GM12878 (cell line): ENCODE results near the gene CD1B. TPM values are rescaled to one million over a fixed set of nuclear protein-coding genes. Genes with fewer than 3 reads are reported as not detected.

Experiments
- ATAC-seq: fragments of 200-7000 bp; cut with Tn5 transposase; 3 replicates; pipeline ENCODE4 v1.9.1; 2020; ENCODE audit warnings: mild to moderate bottlenecking, moderate library complexity
- BruUV-seq: library from RNA; stranded (reverse); fragments of 400-500 nt; replicated peaks from 2 replicates; lab custom pipeline; 2021; lab: Mats Ljungman, UMichigan
- CTCF ChIA-PET: fragments of 300-600 bp; sonication (Branson Sonifier 250); formaldehyde crosslinking; extraction: SDS; loops from one replicate; lab custom pipeline; 2021; ENCODE audit warnings: inconsistent platforms; lab: Yijun Ruan, JAX
- POLR2A ChIA-PET: fragments of 350-600 bp; formaldehyde crosslinking; extraction: SDS; loops from one replicate; lab custom pipeline; 2021; ENCODE audit warnings: inconsistent platforms; lab: Charles Lee
- RAD21 ChIA-PET: fragments of 300-600 bp; sonication (Branson Sonifier 250); formaldehyde crosslinking; loops from one replicate; lab custom pipeline; 2023; ENCODE audit warnings: antibody characterized with exemption; ENCODE audit not compliant: unreplicated experiment; lab: Charles Lee
- SMC1A ChIA-PET: fragments of 300-600 bp; sonication (Branson Sonifier 250); formaldehyde crosslinking; loops from one replicate; lab custom pipeline; 2023; ENCODE audit not compliant: unreplicated experiment, uncharacterized antibody; lab: Charles Lee
- DNase-seq: peaks from one replicate; pipeline ENCODE4 v3.0.0-alpha.2; 2011; ENCODE audit warnings: low read depth, low spot score
- FAIRE-seq: peaks from 3 replicates; lab custom pipeline; 2011; peaks lifted over from hg19 to GRCh38; lab: Jason Lieb, UNC
- H2AFZ ChIP-seq: 2 replicates; pipeline ENCODE4 v1.6.0; 2011; ENCODE audit warnings: low read depth, low read length, control low read depth; ENCODE audit not compliant: control insufficient read depth
- H3K27ac ChIP-seq: 2 replicates; pipeline ENCODE4 v1.5.1; 2011; ENCODE audit warnings: control low read depth; ENCODE audit not compliant: control insufficient read depth, insufficient read depth
- H3K27me3 ChIP-seq, 2 experiments: replicated peaks in 1 of 2; 2 replicates each; pipeline versions ENCODE4 v1.6.0 to v1.6.1; 2011; ENCODE audit warnings: low read length in 1 of 2; ENCODE audit not compliant: control insufficient read depth in 2 of 2, insufficient read depth in 2 of 2
- H3K36me3 ChIP-seq, 2 experiments: 2 replicates each; pipeline ENCODE4 v1.5.1; 2011; ENCODE audit warnings: low read length in 1 of 2; ENCODE audit not compliant: control insufficient read depth in 2 of 2, insufficient read depth in 2 of 2
- H3K4me1 ChIP-seq: 2 replicates; pipeline ENCODE4 v1.6.1; 2011; ENCODE audit warnings: mild to moderate bottlenecking, low read length, moderate library complexity, mixed read lengths; ENCODE audit not compliant: control insufficient read depth, insufficient read depth
- H3K4me2 ChIP-seq: 2 replicates; pipeline ENCODE4 v1.6.0; 2011; ENCODE audit warnings: control low read depth; ENCODE audit not compliant: control insufficient read depth, insufficient read depth
- H3K4me3 ChIP-seq: fragments of 200-600 bp; sonication (generic); 2 replicates; pipeline ENCODE4 v1.5.1; 2016
- H3K79me2 ChIP-seq: 2 replicates; pipeline ENCODE4 v1.6.0; 2011; ENCODE audit warnings: low read length; ENCODE audit not compliant: control insufficient read depth, insufficient read depth
- H3K9ac ChIP-seq: 2 replicates; pipeline ENCODE4 v1.8.0; 2011; ENCODE audit warnings: low read length, control low read depth, mixed read lengths; ENCODE audit not compliant: control insufficient read depth, insufficient read depth
- H3K9me3 ChIP-seq: replicated peaks from 3 replicates; pipeline ENCODE4 v1.5.1; 2011; ENCODE audit warnings: mild to moderate bottlenecking, low read length; ENCODE audit not compliant: control insufficient read depth, insufficient read depth
- H4K20me1 ChIP-seq: 2 replicates; pipeline ENCODE4 v1.6.0; 2011; ENCODE audit not compliant: control insufficient read depth, insufficient read depth
- BHLHE40 ChIP-seq, 2 experiments: fragments of 450-650 bp in 1 of 2; IDR thresholded peaks; 2 replicates each; pipeline ENCODE4 v1.6.1; 2011 to 2017; ENCODE audit warnings: low read depth in 2 of 2, borderline replicate concordance in 1 of 2, improper control_type of control experiment in 1 of 2, low read length in 1 of 2, mild to moderate bottlenecking in 1 of 2
- CBX5 ChIP-seq: sonication (generic); IDR thresholded peaks from 2 replicates; pipeline ENCODE4 v1.6.1; 2016; ENCODE audit warnings: low read depth, moderate library complexity, mild to moderate bottlenecking, inconsistent platforms
- CREM ChIP-seq: IDR thresholded peaks from 2 replicates; pipeline ENCODE4 v1.6.1; 2014; ENCODE audit warnings: antibody characterized with exemption, low read depth
- E2F8 ChIP-seq: fragments of 450-650 bp; IDR thresholded peaks from 2 replicates; pipeline ENCODE4 v1.6.1; 2018; ENCODE audit warnings: mild to moderate bottlenecking, low read depth, moderate library complexity; ENCODE audit not compliant: partially characterized antibody
- HSF1 ChIP-seq: fragments of 150-350 bp; IDR thresholded peaks from 2 replicates; pipeline ENCODE4 v1.6.1; 2014; ENCODE audit warnings: mild to moderate bottlenecking, low read depth, low read length
- NR2C2 ChIP-seq: IDR thresholded peaks from 2 replicates; pipeline ENCODE4 v1.6.1; 2011; ENCODE audit warnings: borderline replicate concordance, low read depth; ENCODE audit not compliant: control insufficient read depth, insufficient read length
- PAX8 ChIP-seq: fragments of 450-650 bp; IDR thresholded peaks from 2 replicates; pipeline ENCODE4 v1.6.1; 2017; ENCODE audit warnings: mild to moderate bottlenecking, moderate library complexity
- PKNOX1 ChIP-seq: fragments of 450-650 bp; IDR thresholded peaks from 2 replicates; pipeline ENCODE4 v1.6.1; 2016; ENCODE audit warnings: mild to moderate bottlenecking
- ZBTB11 ChIP-seq: fragments of 450-650 bp; formaldehyde crosslinking; IDR thresholded peaks from 2 replicates; pipeline ENCODE4 v1.5.0; 2022; ENCODE audit warnings: mild to moderate bottlenecking, missing genetic modification characterization
- ZNF217 ChIP-seq: fragments of 450-650 bp; IDR thresholded peaks from 2 replicates; pipeline ENCODE4 v1.6.1; 2017; ENCODE audit warnings: antibody characterized with exemption, mild to moderate bottlenecking
- WGBS: methylation state at CpG from one replicate; pipeline ENCODE4 v1.1.6; 2016; ENCODE audit warnings: low lambda C conversion rate; ENCODE audit not compliant: insufficient replicate concordance, insufficient coverage; ENCODE audit errors: missing lambda C conversion rate; 5-methylcytosine and 5-hydroxymethylcytosine counted together
- in situ Hi-C: fragments of 300-500 bp; cut with MboI; formaldehyde crosslinking; loops from 9 replicates; pipeline ENCODE4 v1.14.3; 2018; ENCODE audit warnings: mixed read lengths
- intact Hi-C: fragments of 100-400 bp; cut with micrococcal nuclease; formaldehyde crosslinking; loops from one replicate; pipeline ENCODE4 v1.14.2; 2022; ENCODE audit not compliant: unreplicated experiment
- polyA plus RNA-seq, 11 experiments: library from polyadenylated mRNA; depleted of rRNA in 4 of 11; unstranded in 6 of 11; stranded (reverse) in 5 of 11; fragments of >200 nt; fragmentation: Nextera tagmentation in 4 of 11; fragmentation: Illumina TruSeq in 1 of 11; extraction: Ambion mirVana in 4 of 11; extraction: Trizol in 1 of 11; gene quantifications; 1 replicate in 1 of 11; 2 replicates in 10 of 11; pipeline versions ENCODE4 v1.2.1 to v1.2.3, GENCODE V29; 2011 to 2016; ENCODE audit warnings: inconsistent platforms in 2 of 11, missing spikeins in 2 of 11, low read depth in 1 of 11
- total RNA-seq, 4 experiments: library from RNA; depleted of rRNA in 3 of 4; stranded (reverse); fragments of >200 nt in 3 of 4; fragmentation: Illumina TruSeq in 1 of 4; extraction: Trizol in 1 of 4; gene quantifications; 2 replicates each; pipeline versions ENCODE4 v1.2.1 to v1.2.3, GENCODE V29; 2013 to 2021

The CD1B gene
- total and polyA plus RNA-seq, 10 of the 15 experiments (the other 5 are each of a cell fraction or from before 2014, with no cell fraction given): not detected

- Histone ChIP-seq H3K27ac (no peak overlapping the region), H3K9me3 (no peaks in the 10 kb centered on the region), H4K20me1 (no peaks in the 10 kb centered on the region), H3K4me1 (peaks cover 4% of the 10 kb centered on the region), H3K9ac (no peak overlapping the region), H3K79me2 (no peaks in the 10 kb centered on the region), H3K27me3 (no peaks in the 10 kb centered on the region), H2AFZ (no peak overlapping the region), H3K4me3 (no peak overlapping the region), H3K36me3 (no peaks in the 10 kb centered on the region), H3K4me2 (no peak overlapping the region)
- no peak for TF ChIP-seq BHLHE40 (IDR thresholded peaks at IDR 0.05; ENCODE audit: borderline replicate concordance in 1 of 2, low read depth in 2 of 2, low read length in 1 of 2)
- no peak for TF ChIP-seq NR2C2
- TF ChIP-seq PAX8: no peak
- no peak for TF ChIP-seq ZBTB11
- TF ChIP-seq HSF1: no peak
- no peak for TF ChIP-seq CREM
- TF ChIP-seq E2F8: no peak
- no peak for TF ChIP-seq PKNOX1
- no peak for TF ChIP-seq CBX5
- no peak for TF ChIP-seq ZNF217
- FAIRE-seq: no peak
- 0% methylated on average over 2 of the region's 2 CpGs for WGBS
- no peak for ATAC-seq
- ChIA-PET POLR2A (no interaction called here), CTCF (interaction anchor here (0.7 to 1.7 kb wide), 3 partner anchors 130 to 358 kb away, joined by 3 to 8 read pairs (median 4); no protein-coding TSS in a partner anchor), RAD21 (interaction anchor here (0.6 kb wide), 1 partner anchor 131 kb away, joined by 3 read pairs; no protein-coding TSS in a partner anchor), SMC1A (interaction anchor here (0.7 to 1.2 kb wide), 2 partner anchors 87 to 128 kb away, joined by 3 read pairs; no protein-coding TSS in a partner anchor)
- DNase-seq: no peak
- intact Hi-C loops: no loop called here
- in situ Hi-C loops: loop anchor here (10.0 kb wide), 1 partner anchor 130 kb away; no protein-coding TSS in a partner anchor
- no TSS peak for BruUV-seq
These were observed 3.3 kb upstream of the CD1B start for GRCh38 chr1:158334526-158335212.
